Activated CD4-positive, alpha-beta T cell treated with anti-CD3 and anti-CD28 coated beads, Interleukin-2, amount 10 ng/mL, durations not matched to agents 24 days and 14 days (primary cell): ENCODE data around the gene BAZ1A. TPM values are rescaled to one million over a fixed set of nuclear protein-coding genes. Genes with fewer than 3 reads are reported as not detected.
"Not testable (repeated sequence)": the region's sequence is repeated elsewhere in the genome, so short reads cannot be mapped to it uniquely, and the experiment has no call there.

Experiments
- DNase-seq: peaks from one replicate; pipeline ENCODE4 v3.0.0; 2022
- H3K27ac Mint-ChIP-seq: one replicate; pipeline ENCODE4 v1.8.0; 2022; ENCODE audit warnings: mild to moderate bottlenecking, mixed read lengths
- H3K27me3 Mint-ChIP-seq: one replicate; pipeline ENCODE4 v1.8.0; 2022; ENCODE audit warnings: mixed read lengths
- H3K36me3 Mint-ChIP-seq: one replicate; pipeline ENCODE4 v1.8.0; 2022; ENCODE audit warnings: low read depth, mild to moderate bottlenecking, mixed read lengths
- H3K4me1 Mint-ChIP-seq: one replicate; pipeline ENCODE4 v1.8.0; 2021; ENCODE audit warnings: mixed read lengths
- H3K4me3 Mint-ChIP-seq: one replicate; pipeline ENCODE4 v1.8.0; 2022; ENCODE audit warnings: mild to moderate bottlenecking, moderate library complexity, mixed read lengths
- H3K9me3 Mint-ChIP-seq: one replicate; pipeline ENCODE4 v1.8.0; 2021; ENCODE audit warnings: mixed read lengths
- intact Hi-C: fragments of 100-400 bp; cut with micrococcal nuclease; formaldehyde crosslinking; loops from one replicate; pipeline ENCODE4 v1.15.1; 2023
- total RNA-seq: library from RNA; stranded (reverse); gene quantifications from 2 replicates; pipeline ENCODE4 v1.2.3, GENCODE V29; 2022

BAZ1A gene
- total RNA-seq, 1 donor from 2014 or later = 89.7 TPM

DNA sequence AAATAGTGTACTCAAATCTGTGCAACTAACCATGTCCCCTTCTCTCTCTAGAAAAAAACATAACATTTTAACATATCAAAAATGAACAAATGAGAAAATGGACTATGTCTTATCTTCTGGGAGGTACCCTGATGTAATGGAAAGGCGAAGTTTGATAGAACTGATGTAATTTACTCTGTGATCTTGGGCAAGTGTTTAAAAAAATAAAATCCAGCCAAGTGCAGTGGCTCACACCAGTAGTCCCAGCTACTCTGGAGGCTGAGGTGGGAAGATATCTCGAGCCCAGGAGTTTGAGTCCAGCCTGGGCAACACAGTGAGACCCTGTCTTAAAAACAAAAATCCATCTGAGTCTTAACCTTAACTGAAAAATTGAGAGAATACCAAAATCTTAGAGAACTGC, 124.9 kb downstream of the BAZ1A start:
- Mint-ChIP-seq H3K27ac (no peak overlapping the region), H3K36me3 (peaks cover 16% of the 10 kb centered on the region), H3K4me1 (no peaks in the 10 kb centered on the region), H3K9me3 (no peaks in the 10 kb centered on the region), H3K4me3 (no peak overlapping the region), H3K27me3 (peaks cover 1% of the 10 kb centered on the region)
- intact Hi-C loops = no loop called here
- no peak for DNase-seq

DNA sequence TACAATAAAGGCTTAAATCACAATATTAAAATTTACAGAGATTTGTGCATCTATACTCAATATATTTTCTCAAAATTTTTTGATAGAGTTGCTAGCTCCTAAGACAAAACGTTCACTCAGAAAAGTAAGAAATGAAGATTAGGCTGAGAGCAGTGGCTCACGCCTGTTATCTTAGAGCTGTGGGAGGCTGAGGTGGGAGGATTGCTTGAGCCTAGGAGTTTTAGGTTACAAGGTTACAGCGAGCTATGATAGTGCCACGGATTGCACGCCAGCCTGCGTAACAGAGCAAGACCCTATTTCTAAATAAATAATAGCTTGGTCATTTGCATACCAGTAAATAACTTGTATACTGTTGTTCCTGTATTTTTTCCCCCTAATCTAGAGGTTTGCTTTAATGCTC, 125.8 kb downstream of the BAZ1A start:
- no peak for DNase-seq
- Mint-ChIP-seq H3K27me3 (peaks cover 4% of the 10 kb centered on the region), H3K9me3 (no peaks in the 10 kb centered on the region), H3K36me3 (peaks cover 13% of the 10 kb centered on the region), H3K4me3 (no peak overlapping the region), H3K27ac (no peak overlapping the region), H3K4me1 (no peaks in the 10 kb centered on the region)
- intact Hi-C loops = no loop called here

DNA sequence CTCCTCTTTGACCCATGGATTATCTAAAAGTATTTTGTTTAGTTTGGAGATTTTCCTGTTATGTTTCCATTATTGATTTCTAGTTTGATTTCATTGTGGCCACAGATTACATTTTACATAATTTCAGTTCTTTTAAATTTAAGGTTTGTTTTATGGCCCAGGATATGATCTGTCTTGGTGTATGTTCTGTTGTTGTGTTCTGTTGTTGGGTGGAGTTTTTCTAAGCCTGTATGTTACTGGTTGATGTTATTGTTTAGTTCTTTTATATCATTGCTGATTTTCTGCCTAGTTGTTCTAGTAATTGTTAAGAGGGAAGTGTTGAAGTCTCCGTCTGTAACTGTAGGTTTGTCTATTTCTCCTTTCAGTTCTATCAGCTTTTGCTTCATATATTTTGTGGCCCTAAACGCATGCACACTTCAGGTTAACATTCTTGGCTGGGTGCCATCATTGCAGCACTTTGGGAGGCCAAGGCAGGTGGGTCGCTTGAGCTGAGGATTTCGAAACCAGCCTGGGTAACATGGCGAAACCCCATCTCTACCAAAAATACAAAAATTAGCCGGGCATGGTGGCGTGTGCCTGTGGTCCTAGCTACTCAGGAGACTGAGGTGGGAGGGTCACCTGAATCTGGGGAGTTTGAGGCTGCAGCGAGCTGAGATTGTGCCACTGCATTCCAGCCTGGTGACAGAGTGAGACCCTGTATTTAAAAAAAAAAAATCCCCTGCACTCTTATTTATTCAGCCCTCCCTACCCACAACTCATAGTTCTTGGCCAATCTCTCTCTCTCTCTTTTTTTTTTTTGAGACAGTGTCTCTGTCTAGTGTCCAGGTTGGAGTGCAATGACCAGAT, 132.7 kb downstream of the BAZ1A start:
- H3K4me1 Mint-ChIP-seq = peaks cover 9% of the 10 kb centered on the region
- no peaks in the 10 kb centered on the region for H3K36me3 Mint-ChIP-seq
- no peak overlapping the region for H3K4me3 Mint-ChIP-seq
- peaks cover 12% of the 10 kb centered on the region for H3K27me3 Mint-ChIP-seq
- peaks cover 3% of the 10 kb centered on the region for H3K9me3 Mint-ChIP-seq
- intact Hi-C loops = no loop called here
- H3K27ac Mint-ChIP-seq = no peak overlapping the region
- no peak for DNase-seq

DNA sequence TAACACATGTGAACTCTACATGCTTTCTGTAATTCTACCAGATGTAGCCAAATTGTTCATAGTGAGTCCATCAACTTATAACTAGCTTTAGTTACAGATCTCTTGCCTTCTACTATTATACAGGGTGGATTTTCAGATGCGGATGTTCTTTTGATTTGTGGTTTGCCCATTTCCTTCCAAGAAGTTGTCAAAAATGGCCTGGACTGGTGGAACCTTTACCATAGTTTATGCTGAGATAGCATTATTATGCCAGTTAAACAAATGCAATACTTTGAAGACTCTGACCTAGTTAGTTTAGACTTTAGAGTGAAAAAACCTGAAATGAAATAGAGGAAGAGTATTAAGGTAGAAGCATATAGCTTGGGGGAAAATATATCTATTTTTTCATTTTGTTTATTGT, 133.3 kb downstream of the BAZ1A start:
- peaks cover 3% of the 10 kb centered on the region for H3K9me3 Mint-ChIP-seq
- DNase-seq = no peak
- no peak overlapping the region for H3K27ac Mint-ChIP-seq
- intact Hi-C loops = no loop called here
- no peak overlapping the region for H3K4me3 Mint-ChIP-seq
- peaks cover 15% of the 10 kb centered on the region for H3K27me3 Mint-ChIP-seq
- peaks cover 9% of the 10 kb centered on the region for H3K4me1 Mint-ChIP-seq
- no peaks in the 10 kb centered on the region for H3K36me3 Mint-ChIP-seq

DNA sequence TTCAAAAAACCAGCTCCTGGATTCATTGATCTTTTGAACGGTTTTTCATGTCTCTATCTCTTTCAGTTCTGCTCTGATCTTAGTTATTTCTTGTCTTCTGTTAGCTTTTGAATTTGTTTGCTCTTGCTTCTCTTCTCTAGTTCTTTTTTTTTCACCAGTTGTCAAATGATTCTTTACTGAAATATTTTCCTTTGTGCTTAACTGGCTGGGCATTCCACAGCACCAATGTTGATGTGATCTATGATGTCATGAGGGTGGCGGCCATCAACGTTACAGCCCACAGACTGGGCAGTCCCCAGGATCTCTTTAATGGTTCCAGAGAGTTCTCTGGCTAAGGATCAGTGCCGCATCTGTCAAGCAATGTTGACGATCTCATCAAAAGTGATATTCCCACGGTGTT, 135.0 kb downstream of the BAZ1A start:
- H3K27me3 Mint-ChIP-seq = peaks cover 13% of the 10 kb centered on the region
- DNase-seq, H3K27ac Mint-ChIP-seq, H3K36me3 Mint-ChIP-seq, H3K9me3 Mint-ChIP-seq, intact Hi-C loops, H3K4me1 Mint-ChIP-seq, H3K4me3 Mint-ChIP-seq: not testable (repeated sequence)

DNA sequence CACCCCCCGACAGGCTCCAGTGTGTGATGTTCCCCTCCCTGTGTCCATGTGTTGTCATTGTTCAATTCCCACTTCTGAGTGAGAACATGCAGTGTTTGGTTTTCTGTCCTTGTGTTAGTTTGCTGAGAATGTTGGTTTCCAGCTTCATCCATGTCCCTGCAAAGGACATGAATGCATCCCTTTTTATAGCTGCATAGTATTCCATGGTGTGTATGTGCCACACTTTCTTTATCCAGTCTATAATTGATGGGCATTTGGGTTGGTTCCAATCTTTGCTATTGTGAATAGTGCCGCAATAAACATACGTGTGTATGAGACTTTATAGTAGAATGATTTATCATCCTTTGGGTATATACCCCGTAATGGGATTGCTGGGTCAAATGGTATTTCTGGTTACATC, 138.1 kb downstream of the BAZ1A start:
- H3K27ac Mint-ChIP-seq, H3K4me3 Mint-ChIP-seq, intact Hi-C loops, H3K4me1 Mint-ChIP-seq, DNase-seq, H3K36me3 Mint-ChIP-seq, H3K9me3 Mint-ChIP-seq: not testable (repeated sequence)
- peaks cover 16% of the 10 kb centered on the region for H3K27me3 Mint-ChIP-seq

DNA sequence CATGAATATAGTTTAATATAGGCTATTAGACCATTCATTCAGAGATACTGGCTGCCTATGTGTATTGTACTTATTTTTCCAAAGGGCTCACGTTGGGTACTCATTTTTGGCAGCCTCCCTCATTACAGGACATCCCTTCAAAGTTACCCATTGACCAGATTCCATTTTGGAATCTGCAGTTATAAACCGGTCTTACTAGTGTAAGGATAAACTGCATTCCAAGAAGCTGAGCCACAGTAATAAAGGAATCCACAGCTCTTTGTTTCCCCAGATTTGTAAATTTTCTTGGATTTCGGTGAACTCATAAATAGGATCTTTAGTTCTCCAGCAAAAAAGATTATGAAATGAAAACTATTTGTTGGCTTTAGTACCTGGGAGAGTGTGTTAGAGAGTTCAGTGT, 141.9 kb downstream of the BAZ1A start:
- Mint-ChIP-seq H3K4me1 (no peaks in the 10 kb centered on the region), H3K27ac (no peak overlapping the region), H3K36me3 (no peaks in the 10 kb centered on the region), H3K4me3 (no peak overlapping the region), H3K9me3 (peaks cover 4% of the 10 kb centered on the region), H3K27me3 (peaks cover 18% of the 10 kb centered on the region)
- intact Hi-C loops = no loop called here
- DNase-seq = no peak

DNA sequence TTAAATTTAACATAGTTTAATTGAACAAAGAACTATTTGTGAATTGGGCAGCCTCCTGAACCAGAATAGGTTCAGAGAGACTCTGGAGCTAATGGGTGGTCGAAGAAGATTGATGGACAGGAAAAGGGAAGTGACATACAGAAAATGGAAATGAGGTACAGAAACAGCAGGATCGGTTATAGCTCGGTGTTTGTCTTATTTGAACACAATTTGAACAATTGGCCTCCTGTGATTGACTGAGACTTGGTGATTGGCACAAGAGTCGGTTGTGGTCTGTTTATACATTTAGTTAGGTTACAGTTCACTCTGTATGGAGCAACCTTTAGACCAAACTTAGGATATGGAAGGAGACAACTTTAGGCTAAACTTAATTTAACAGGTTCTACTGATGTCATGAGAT, 142.4 kb downstream of the BAZ1A start:
- H3K27me3 Mint-ChIP-seq = peaks cover 18% of the 10 kb centered on the region
- peaks cover 4% of the 10 kb centered on the region for H3K9me3 Mint-ChIP-seq
- DNase-seq = no peak
- no peak overlapping the region for H3K4me3 Mint-ChIP-seq
- intact Hi-C loops = no loop called here
- H3K4me1 Mint-ChIP-seq = no peaks in the 10 kb centered on the region
- H3K27ac Mint-ChIP-seq = no peak overlapping the region
- no peaks in the 10 kb centered on the region for H3K36me3 Mint-ChIP-seq

DNA sequence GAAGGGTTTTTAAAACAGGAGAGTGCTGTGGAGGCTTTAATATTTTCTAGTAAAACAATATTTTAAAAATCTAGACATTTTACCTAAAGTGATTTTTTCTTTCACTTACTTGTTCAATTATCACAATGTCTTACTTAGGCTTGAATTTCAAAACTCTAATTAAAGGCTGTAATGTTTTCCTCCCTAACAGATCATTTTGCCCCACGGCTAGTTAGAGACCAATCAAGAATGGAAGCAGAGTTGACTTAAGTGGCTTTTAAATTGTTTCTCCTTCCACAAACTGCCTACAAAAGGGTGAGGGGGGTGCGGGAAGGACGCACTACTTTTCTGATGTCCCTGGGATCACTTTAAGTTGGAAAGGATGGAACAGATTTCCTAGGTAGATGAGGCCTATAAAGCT, 151.3 kb downstream of the BAZ1A start:
- no peaks in the 10 kb centered on the region for H3K36me3 Mint-ChIP-seq
- H3K27me3 Mint-ChIP-seq = peaks cover 22% of the 10 kb centered on the region
- intact Hi-C loops = loop anchor here (1.0 kb wide), 1 partner anchor 52 kb away; no protein-coding TSS in a partner anchor
- H3K9me3 Mint-ChIP-seq = no peaks in the 10 kb centered on the region
- peaks cover 7% of the 10 kb centered on the region for H3K4me1 Mint-ChIP-seq
- H3K4me3 Mint-ChIP-seq = no peak overlapping the region
- H3K27ac Mint-ChIP-seq = no peak overlapping the region
- no peak for DNase-seq

DNA sequence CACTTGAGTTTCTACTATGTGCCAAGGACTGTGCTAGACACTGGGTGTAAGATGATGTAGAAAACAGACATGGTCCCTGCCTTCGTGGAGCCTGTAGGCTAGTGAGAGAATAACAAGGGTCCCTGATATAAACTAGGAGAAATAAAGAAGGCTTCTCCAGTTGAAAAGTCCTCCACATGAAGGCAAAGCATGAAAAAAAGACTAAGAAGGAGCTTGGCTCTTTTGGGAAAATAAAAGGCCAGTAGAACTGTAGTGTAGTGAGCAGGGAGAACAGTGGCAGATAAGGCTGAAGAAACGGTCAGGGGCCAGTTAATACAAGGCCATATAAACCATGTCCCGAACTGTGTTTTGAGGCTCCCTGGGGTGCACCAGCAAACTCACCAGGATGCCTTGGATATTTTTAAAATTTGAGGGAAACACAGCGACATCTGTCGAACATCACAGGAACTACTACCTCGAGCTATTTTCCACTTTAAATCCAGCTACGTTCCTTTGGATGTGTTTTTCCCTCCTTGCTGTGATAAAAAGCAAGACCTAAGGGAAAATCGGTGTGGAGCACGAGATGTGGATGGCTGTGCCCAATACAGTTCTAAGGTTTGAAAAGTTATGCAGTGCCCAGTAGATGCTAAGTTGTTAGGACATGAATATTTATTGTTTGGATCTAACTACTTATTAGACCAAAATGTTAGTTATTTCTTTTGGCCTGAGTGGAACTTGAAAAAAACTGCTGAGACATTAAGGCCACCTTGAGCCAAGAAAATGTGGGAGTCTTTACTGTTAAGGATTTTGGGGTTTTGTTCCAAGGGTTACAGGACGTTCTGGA, 152.2 kb downstream of the BAZ1A start:
- Mint-ChIP-seq H3K27me3 (peaks cover 24% of the 10 kb centered on the region), H3K36me3 (no peaks in the 10 kb centered on the region), H3K27ac (no peak overlapping the region), H3K9me3 (no peaks in the 10 kb centered on the region), H3K4me3 (no peak overlapping the region), H3K4me1 (peaks cover 7% of the 10 kb centered on the region)
- intact Hi-C loops = loop anchor here (1.0 kb wide), 1 partner anchor 51 kb away; no protein-coding TSS in a partner anchor
- peak; percentile 80 for DNase-seq

DNA sequence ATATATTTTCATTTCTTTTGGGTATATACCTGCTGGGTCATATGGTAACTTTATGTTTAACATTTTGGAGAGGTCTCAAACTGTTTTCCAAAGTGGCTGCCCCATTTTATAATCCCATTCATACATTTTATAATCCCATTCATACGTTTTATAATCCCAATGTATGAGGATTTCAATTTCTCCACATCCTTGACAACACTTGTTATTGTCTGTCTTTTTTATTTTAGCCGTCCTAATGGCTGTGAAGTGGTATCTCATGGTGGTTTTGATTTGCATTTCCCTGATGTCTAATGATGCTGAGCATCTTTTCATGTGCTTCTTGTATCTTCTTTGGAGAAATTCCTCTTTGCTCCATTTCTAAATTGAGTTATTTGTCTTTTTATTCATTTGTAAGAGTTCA, 154.0 kb downstream of the BAZ1A start:
- intact Hi-C loops = no loop called here
- DNase-seq = no peak
- Mint-ChIP-seq H3K4me1 (peaks cover 7% of the 10 kb centered on the region), H3K36me3 (no peaks in the 10 kb centered on the region), H3K4me3 (no peak overlapping the region), H3K9me3 (no peaks in the 10 kb centered on the region), H3K27me3 (peaks cover 26% of the 10 kb centered on the region), H3K27ac (no peak overlapping the region)

DNA sequence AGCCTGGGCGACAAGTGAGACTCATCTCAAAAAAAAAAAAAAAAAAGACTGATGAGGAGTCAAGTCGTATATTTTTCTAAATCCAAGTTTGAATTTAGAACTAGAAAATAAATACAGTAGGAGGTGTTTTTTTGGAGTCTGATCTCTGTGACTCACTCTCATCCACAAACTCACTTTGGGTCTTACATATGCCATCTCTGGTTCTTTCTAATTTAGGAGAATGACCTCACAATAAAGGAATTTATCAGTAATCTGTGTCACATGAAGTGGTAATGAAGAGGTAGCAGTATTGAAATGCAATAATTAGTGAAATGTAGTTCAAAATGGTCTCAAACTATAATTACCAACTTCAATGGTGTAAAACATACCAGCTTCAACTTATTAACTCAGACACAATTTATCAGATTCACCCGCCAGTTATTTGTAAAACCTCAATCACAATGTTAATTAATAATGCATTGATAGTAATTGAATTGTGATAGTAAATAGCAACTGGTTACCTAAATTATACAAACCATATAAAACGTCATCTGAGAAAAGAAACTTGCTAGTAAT, 156.3 kb downstream of the BAZ1A start:
- no peak overlapping the region for H3K4me3 Mint-ChIP-seq
- H3K27me3 Mint-ChIP-seq = peaks cover 26% of the 10 kb centered on the region
- intact Hi-C loops = loop anchor here (10.0 kb wide), 1 partner anchor 696 kb away; no protein-coding TSS in a partner anchor
- H3K9me3 Mint-ChIP-seq = no peaks in the 10 kb centered on the region
- H3K4me1 Mint-ChIP-seq = peaks cover 19% of the 10 kb centered on the region
- no peak overlapping the region for H3K27ac Mint-ChIP-seq
- DNase-seq = no peak
- no peaks in the 10 kb centered on the region for H3K36me3 Mint-ChIP-seq

DNA sequence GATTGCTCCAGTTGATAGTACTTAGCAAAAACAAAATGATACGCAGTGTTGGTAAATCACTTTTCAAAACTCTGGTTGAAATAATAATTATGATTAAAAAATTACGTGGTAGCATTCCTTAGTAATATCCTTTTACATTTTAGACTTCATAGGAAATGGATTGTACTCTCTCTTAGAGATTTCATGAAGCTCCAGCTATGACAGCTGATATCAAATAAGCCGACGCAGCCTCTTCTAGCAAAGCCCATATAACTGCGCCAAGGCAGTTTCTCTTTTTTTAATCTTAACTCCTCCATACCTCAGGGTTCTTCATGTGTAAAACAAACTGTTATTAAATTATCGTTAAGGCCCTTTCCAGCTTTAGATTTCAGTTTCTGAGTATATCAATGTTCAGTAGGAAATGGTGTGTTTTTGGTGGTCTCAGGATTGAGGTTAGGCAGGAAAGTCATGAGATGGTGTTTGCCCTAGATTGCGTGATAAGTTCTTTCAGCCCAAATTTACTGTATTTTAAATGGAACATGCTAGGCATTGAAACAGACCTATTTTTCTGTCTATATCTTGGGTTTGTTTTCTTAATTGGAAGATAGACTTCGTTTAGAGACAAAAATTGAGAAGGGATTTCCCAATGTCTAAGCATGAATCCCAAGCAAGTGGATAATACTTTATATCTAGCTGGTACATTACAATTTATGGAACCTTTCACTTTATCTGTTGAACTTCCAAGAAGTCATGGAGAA, 159.9 kb downstream of the BAZ1A start:
- DNase-seq = no peak
- H3K4me3 Mint-ChIP-seq = peak overlapping the region; percentile 87
- no peaks in the 10 kb centered on the region for H3K9me3 Mint-ChIP-seq
- H3K27ac Mint-ChIP-seq = peak overlapping the region; percentile 48
- H3K4me1 Mint-ChIP-seq = peaks cover 21% of the 10 kb centered on the region
- intact Hi-C loops = loop anchor here (10.0 kb wide), 1 partner anchor 700 kb away; no protein-coding TSS in a partner anchor
- peaks cover 17% of the 10 kb centered on the region for H3K27me3 Mint-ChIP-seq
- peaks cover 18% of the 10 kb centered on the region for H3K36me3 Mint-ChIP-seq
